Measurements from ENCODE around the gene LSAMP.

GRCh38 chr3:116341381-116341780, 103.9 kb downstream of the LSAMP start:
- TF ChIP-seq EZH2 (IDR thresholded peaks at IDR 0.05; ENCODE audit: borderline replicate concordance, low read depth, low read length, poor library complexity, severe bottlenecking) = no peak
- no peak for TF ChIP-seq CTCF (conservative IDR thresholded peaks at IDR 0.05; ENCODE audit: low read depth, low read length)

All from A673 (cell line).